Measurements from ENCODE around the gene CAMP.

DNA sequence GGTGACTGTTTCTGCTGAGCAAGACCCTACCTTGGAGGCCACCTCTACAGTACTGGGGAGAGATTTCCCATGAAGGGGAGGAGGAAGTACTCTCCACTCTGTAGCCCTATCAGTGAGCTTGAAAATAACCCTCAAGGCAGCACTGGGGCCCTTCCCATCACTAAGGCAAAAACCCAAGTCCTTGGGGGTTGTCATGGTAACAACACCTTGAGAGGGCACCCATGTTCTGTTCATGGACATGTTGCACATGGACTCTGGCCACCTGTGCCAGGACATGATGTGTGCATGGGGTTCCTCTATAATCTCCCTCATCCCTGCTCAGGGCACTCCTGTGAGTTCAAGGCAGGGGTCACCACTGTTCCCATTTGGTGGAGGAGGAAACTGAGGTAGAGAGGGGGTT is 24.2 kb upstream of the CAMP start:
- no peak for TF ChIP-seq CTCF (IDR thresholded peaks at IDR 0.05)
- no peak for TF ChIP-seq EZH2 (IDR thresholded peaks at IDR 0.05)
- TF ChIP-seq EZH2phosphoT487 (IDR thresholded peaks at IDR 0.05): no peak
